GM04504 (cell line): ENCODE results near the gene ARF6.
"Not testable (repeated sequence)": the region's sequence is repeated elsewhere in the genome, so short reads cannot be mapped to it uniquely, and the experiment has no call there.

ENCODE experiments used
- DNase-seq: peaks from one replicate; pipeline ENCODE4 v3.0.0-alpha.2; 2012; ENCODE audit warnings: low read depth

Gene ARF6

DNA sequence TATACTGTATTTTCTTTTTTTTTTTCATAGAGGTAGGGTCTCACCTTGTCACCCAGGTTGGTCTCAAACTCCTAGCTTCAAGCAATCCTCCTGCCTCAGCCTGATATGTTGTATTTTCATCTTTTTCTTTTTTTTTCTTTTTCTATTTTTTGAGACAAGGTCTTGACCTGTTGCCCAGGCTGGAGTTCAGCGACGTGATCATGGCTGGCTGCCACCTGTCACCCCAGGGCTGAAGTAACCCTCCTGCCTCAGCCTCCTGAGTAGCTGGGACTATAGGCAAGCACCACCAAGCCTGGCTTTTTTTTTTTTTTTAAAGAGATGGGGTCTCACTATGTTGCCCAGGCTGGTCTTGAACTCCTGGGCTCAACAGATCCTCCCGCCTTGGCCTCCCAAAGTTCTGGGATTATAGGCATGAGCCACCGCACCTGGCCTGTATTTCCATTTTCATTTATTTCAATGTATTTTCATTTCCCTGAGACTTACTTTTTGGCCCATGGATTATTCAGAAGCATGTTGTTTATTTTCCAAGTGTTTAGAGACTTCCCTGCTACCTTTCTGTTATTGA, 16.2 kb upstream of the ARF6 start:
- DNase-seq = no peak

GRCh38 chr14:49879646-49880204, 13.2 kb upstream of the ARF6 start:
- DNase-seq = no peak

- no peak for DNase-seq
Observed at GRCh38 chr14:49880267-49881064, 12.4 kb upstream of the ARF6 start.

- no peak for DNase-seq
Observed at GRCh38 chr14:49881350-49882001, 11.4 kb upstream of the ARF6 start.

DNA sequence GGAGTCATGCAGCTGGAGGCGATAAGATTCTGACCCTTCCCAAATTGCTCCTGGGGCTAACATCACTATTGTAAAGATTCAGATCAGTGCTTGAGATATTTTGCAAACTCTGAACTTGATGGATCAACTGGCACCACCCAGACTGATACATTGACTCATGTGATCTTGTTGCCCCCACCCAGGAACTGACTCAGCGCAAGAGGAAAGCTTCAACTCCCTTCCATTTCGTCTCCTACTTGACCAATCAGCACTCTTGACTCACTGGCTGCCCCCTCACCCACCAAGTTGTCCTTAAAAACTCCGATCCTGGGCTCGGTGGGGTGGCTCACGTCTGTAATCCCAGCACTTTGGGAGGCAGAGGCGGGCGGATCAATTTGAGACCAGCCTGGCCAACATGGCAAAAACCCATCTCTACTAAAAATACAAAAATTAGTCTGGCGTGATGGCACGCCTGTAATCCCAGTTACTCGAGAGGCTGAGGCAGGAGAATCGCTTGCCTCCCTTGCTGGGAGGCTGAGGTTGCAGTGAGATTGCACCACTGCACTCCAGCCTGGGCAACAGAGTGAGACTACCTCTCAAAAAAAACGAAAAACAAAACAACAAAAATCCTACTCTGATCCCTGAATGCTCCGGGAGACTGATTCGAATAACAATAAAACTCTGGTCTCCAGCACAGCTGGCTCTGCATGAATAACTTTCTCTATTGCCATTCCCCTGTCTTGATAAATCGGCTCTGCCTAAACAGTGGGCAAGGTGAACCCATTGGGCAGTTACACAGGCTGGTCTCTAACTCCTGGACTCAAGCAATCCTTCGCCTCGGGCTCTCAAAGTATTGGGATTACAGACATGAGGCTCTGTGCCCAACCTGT, 9.8 kb upstream of the ARF6 start:
- no peak for DNase-seq

- DNase-seq = no peak
Observed at GRCh38 chr14:49886523-49886922, 6.4 kb upstream of the ARF6 start.

DNA sequence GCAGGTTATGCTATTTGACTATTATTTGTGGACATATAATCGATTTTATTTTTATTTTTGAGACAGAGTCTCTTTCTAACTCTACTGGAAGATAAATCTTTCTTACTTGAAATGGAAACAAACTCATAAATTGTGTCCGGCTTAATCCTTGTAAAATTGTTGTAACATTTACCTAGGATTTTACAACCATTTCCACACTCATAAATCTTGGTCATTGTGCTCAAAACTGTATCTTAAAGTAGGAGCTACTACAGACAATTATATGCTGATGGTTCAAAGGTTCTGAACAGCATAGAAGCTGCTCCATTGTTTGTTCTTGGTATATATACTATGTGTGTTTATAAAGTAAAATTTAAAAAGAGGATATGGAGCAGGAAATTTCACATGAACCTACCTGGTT, 4.6 kb upstream of the ARF6 start:
- DNase-seq = no peak

DNA sequence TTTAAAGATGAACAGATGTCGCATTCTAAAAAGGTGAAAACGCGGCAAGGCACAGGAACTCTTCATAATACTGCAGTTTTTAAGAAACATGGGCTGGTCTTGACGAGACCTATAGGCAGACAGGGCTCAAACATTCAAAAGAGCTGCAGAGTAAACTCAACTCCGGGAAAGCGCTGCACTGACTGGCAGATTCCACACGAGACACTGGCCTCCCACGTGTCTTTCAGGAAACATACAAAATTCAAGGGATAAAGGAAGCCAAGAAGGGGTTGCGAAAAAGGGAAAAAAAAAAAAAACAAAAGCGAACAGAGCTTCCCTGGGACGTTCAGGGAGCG, 614 bp upstream of the ARF6 start:
- DNase-seq = peak; percentile 48

GRCh38 chr14:49893309-49894213, 679 bp downstream of the ARF6 start:
- no peak for DNase-seq

DNA sequence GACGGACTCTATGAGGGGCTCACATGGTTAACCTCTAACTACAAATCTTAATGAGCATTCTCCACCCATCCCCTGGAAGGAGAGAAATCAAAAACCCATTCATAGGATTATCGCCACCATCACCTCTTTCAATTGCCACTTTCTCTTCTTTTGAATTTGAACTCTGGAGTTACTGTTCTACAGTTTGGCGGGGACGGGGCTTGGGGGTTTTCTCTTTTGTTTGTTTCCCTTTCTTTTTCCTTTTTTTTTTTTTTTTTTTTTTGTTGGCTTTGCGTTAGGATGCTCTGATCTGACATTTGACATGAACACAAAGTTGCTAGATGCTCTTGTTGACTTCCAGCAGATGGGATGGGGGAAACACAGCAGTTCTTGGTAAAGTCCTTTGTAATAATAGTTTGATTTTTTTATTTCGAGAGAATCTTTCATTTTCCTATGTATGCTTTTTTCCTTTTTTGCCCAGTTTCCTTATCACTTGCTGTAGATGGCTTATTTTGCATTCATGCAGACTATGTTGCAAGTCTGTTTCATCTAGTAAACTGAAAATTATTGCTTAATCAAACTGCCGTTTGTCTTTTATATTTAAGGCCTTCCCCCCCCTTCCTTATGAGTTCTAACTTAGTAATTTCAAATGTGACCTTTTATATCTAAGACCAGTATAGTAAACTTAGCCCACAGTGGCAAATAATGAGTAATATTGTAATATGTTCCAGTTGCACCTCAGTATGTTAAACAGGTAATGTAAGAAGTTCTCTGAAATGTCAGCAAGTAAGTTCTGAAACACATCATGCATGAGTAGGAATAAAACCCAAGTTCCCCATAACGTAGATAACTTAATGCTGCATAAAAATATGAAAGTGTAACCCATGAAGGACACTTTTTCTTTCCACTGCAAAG, 1.6 kb downstream of the ARF6 start:
- not testable (repeated sequence) for DNase-seq

- DNase-seq = no peak
Observed at GRCh38 chr14:49895480-49895879, 2.6 kb downstream of the ARF6 start.

DNA sequence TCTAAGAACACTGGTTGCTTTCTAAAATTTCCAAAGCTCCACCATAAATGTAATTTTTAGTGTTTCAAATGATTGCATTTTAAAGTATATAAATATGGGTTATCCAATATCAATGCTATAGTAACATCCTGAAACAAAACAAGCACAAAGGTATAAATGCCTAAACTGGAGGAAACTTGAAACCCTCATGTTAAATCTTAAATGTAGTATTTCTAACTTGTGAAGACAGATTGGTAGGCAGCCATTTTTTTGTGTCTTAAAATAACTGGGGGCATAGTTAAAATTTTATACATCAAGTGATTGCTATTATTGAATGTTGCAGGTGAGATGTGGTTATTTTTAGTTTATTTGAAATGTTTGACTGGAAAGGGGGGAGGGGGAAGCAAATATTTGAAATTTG, 3.4 kb downstream of the ARF6 start:
- not testable (repeated sequence) for DNase-seq

GRCh38 chr14:49896966-49897365, 4.1 kb downstream of the ARF6 start:
- no peak for DNase-seq

DNA sequence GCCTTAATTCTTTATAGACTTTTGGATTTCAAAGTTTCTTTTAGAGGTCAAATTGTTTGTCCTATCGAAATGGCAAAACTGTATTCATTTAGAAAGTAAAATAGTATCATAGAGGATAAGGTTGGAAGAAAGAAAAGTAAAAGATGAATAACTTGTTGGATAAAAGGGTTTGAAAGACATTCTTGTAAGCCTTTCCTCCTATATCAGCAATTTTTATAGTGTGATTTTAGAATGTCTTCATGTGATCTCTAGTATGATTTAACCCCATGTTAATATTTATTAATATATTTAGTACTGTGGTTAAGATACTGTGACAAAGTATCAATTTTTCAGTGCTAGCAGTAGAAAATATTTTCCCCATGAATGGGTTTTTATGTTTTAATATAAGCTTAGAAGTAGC, 4.5 kb downstream of the ARF6 start:
- no peak for DNase-seq

- DNase-seq = no peak
Observed at GRCh38 chr14:49897965-49898364, 5.1 kb downstream of the ARF6 start.

DNA sequence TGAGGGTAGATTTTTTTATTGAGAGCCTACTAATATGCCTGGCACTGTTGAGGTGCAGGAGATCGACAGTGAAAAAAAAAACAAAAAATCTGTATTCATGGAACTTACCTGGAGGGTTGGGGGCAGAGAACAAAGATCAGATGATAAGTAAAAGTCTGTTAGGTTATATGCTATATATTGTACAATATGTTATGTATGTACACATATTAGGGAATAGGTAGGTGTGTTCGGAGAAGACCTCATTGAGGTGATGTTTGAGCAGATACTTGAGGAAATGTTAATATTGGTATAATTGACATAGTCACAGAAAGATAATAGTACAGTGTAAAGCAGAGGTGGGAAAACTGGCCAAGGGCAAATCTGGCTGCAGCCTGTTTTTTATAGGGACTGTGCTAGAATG, 5.6 kb downstream of the ARF6 start:
- no peak for DNase-seq

DNA sequence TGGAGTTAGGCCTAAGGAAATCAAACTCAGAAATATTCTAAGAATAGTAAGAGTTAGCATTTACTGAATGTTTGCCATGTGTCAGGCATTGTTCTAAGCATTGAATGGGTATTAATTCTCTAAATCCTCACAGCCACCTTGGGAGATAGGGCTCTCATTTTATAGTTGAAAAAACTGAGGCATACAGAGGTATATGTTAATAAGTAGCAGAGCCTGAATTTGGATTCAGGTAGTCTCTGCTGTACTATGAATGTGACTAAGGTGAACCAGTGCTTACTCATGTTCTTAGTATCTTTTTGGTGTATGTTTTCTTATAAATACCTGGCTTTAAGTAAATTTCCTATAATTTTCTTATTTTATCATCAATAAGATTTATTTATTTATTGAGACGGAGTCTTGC, 8.1 kb downstream of the ARF6 start:
- no peak for DNase-seq

- not testable (repeated sequence) for DNase-seq
Observed at GRCh38 chr14:49902679-49903246, 9.9 kb downstream of the ARF6 start.

GRCh38 chr14:49904270-49904669, 11.4 kb downstream of the ARF6 start:
- no peak for DNase-seq

DNA sequence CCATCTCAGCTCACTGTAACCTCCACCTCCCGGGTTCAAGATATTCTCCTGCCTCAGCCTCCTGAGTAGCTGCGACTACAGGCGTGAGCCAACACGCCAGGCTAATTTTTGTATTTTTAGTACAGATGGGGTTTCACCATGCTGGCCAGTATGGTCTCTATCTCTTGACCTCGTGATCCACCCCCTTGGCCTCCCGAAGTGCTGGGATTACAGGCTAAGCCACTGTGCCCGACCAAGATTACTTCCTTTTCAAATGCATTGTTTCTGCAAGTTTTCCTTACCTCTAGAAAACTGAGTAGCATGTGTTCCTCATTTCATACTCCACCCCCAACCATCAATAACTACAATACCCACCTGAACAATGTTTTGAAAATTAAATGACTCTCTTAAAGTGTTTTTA, 13.1 kb downstream of the ARF6 start:
- DNase-seq = no peak
